GM04503 (cell line): Measurements from ENCODE around the gene NPTN.
"Not testable (repeated sequence)": the region's sequence is repeated elsewhere in the genome, so short reads cannot be mapped to it uniquely, and the experiment has no call there.

Source experiments
- DNase-seq: peaks from one replicate; pipeline ENCODE4 v3.0.0-alpha.2; 2012; ENCODE audit warnings: low read depth

NPTN gene

DNA sequence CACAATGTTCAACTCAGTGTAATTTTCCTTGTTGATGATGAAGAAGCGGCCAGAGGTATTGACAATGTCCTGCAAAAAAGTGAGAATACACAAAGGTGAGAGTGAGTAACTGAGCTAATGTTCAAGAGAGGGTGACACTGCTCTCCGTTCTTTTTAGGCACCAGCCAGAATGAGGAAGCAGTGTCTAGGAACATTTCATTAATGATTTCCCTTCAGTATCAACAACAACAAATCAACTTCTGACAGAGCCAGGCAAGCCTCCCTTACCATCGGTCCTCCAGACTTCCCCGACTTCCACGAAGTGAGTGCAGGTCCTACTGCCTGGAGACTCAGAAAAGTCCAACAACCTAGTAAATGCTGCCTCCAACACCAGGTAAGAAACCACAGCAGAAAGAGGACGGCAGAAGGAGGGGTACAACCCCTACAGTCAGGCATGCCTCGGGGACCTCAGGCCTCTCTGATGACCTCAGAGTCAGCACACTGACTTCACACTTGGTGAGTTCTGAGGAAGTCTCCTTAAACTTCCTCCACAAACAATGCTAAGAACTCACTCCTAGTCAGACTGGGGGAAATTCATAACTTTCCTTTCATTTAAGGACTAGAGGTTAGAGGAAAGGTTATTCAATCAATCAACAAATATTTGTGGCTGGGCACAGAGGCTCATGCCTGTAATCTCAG lies 62.7 kb downstream of the NPTN start:
- DNase-seq = no peak

DNA sequence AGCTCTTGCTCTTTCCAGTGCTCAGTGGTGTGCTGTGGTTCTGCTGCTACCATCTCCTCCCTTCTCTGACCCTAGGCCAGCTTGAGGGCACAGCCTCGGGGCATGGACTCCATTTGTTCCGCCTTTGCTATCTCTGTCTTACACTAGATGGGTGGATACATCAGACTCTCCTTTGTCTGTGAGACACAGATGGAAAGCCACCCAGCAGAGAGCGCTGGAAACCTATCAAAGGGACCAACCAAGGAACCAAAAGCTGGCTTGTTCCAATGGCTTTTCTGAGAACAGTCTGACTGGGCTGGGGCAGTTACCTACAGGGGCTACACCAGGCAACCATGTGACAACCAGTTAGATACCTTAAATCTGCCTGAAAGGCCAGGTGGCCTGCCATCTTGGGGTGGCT lies 63.8 kb downstream of the NPTN start:
- DNase-seq = no peak

DNA sequence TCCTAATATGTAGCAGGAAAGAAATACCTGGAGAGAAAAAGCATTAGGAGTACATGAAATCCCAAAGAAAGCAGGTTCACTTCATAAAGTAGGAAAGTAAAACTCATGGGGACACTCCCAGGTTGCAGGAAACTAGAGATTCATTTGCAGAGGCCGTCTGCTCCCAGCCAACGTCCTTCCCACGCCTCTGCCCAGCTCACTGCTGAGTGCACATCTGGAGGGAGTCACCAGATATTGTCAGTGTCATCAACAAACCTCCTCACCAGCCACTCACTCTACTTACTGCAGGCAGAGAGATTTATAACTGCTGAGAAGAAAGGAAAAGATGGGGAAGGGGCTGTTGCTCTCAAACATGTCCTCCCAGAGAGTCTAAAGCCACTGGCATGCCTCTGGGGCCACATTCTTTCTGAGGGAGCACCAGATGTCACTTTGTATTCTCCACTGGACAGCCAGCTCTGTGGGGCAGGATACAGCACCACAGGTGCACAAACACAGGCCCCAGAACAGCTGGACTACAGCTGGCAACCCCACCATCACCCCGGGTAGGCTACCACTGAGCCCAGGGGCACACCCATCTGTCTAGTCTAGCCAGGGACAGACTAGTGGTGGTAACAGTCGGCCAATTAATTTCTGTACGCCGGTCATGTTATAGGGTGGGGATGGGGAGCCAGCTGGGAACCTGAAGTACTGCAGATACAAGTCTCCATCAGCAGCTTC lies 64.5 kb downstream of the NPTN start:
- DNase-seq = no peak

DNA sequence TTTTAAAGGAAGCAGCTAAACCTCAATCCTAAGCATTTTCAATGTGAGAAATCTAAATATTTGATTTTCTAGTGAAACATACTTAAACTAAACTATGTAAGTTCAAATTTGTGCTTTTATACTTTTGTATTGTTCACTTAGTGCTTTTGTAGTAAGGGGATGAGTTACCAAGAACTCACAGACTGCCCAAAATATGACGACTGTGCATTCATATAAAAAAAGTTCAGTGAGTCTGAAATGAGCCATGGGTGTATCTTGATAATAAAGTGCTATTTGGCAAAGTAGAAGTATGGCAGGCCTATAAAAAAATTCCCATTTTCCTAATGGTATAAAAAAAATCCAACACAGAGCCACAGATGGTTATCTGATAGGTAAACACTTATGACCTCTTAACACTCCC lies 66.2 kb downstream of the NPTN start:
- DNase-seq = no peak

DNA sequence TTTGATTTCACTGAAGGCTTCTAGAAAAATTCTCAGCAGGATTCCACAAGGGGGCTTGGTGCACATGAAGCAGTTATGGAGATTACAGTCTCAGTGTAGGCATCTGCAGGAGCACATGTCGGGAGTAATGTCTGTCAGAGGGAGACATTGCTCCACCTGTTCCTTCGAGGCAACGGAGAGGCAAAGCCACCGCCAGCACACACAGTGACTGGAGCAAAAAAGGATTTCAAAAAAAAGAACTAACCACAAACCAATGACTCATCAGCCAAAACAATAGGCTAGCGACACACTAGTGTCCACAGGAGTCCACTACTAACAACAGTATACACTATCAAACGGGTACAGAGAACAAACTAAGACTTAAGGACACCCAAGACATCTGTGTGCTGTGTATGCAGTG lies 68.9 kb downstream of the NPTN start:
- peak; percentile 26 for DNase-seq

DNA sequence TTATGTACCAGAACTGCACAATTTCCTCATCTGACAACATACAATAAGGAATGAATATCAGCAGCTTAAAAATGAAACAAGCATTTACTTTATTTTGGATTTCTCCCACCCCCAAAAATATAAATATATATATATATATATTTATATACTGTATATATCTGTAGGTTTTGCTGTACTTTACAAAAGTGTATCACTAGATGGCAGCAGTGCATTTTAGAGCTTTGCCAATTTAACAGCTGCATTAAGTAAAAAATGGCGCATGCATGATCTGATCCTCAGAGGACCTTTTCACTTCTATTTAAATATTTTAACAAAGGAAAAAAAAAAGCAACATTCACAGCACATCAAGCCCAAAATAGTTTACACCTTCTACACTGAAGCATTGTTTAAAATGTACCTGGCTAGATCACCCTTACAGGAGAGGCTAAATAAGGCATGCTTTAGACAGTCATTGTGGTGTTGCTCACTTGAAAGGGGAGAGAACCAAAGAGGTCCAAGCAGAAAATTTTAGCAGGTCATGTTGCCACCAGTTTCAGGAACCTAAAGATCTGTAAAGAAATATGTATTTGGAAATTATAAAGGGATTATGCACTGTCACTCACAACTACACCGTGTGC lies 72.6 kb downstream of the NPTN start:
- DNase-seq = no peak

DNA sequence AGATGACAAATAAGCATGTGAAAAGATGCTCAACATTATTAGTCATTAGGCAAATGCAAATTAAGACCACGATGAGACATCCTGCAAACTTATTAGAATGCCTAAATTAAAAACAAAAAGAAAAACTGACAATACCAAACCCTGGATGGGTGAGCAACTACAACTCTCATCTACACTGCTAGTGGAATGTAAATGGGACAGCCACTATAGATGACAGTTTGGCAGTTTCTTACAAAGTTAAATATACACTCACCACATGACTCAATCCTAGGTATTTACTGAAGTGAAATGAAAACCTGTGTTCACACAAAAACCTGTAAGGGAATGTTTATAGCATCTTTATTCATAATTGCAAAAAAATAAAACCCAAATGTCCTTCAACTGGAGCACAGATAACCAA lies 74.7 kb downstream of the NPTN start:
- DNase-seq = no peak

DNA sequence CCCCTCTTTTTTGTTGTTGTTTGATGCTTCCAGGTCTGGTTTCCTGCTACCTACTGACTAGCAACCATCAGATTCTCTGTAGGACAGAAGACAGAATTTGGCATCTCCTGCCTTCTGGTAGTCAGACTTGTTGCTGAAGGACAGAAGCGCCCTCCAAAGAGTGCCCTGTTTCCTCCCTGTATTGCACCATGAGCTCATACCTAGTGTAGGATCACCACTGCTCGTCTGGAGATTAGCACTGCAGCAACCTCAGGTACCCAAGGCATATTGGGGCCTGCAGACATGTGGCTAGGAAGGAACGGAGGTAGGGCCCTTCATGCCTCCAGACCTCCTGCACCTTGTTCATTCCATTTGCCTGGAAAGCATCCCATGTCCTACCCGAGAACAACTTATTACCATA lies 78.1 kb downstream of the NPTN start:
- no peak for DNase-seq

DNA sequence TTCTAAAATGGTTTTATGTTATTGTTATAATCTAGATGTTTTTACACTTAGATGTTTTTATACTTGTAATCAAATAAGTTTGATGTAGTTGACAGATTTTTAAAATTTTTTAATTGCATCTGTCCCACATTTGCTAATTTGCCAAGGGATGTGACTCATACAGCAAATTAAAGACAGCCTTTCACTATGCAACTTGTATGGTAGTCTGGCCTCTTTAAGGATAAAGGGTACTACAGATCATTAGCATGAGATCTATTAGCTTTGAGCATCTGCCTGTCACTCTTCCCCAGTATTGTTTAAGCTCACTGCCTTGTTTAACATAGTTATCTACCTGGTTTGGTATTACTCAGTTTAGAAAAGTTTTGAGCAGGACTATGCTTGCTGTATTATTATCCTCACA lies 83.0 kb downstream of the NPTN start:
- no peak for DNase-seq

DNA sequence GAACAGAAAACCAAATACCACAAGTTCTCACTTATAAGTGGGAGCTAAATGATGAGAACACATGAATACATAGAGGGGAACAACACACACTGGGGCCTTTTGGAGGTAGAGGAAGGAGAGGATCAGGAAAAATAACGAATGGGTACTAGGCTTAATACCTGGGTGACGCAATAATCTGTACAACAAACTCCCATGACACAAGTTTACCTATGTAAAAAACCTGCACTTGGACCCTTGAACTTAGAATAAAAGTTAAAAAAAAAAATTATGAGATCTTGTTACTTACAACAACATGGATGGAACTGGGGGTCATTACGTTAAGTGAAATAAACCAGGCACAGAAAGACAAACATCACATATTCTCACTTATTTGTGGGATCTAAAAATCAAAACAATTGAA lies 84.3 kb downstream of the NPTN start:
- not testable (repeated sequence) for DNase-seq

DNA sequence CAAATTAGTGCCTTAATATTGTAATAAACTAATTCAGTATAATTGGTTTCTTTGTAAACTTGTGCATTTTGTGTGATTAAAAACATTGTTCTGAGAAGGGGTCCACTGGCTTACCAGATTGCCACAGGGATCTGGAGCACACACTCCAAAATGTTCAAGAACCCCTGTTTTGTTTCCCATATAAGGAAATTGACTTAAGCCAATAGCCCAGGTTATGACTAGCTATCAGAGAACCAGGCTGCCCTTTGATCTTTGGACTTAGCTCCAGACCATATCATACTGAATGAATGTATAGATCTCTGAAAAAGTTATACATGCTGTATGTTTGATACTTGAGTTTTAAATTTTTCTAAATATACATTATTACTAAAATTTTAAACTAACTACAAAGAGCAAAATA lies 91.7 kb downstream of the NPTN start:
- no peak for DNase-seq

DNA sequence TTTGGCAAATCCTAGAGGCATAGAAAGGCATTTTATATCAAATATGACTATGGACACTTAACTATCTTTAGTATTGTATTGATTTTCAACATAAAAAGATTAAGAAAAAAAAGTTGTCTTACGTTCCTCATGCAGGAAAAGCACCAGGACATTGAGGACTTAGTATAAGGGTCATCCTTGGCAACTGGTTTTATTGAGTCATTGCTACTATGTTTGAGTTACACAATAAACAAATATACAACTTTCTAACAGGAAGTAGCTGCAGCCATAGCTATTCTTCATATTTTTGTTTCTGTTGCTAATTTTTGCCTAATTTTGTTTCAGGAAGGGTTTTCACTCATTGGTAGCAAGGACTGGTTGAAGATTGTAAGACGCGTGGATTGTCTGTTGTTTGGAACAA lies 93.0 kb downstream of the NPTN start:
- DNase-seq = no peak

DNA sequence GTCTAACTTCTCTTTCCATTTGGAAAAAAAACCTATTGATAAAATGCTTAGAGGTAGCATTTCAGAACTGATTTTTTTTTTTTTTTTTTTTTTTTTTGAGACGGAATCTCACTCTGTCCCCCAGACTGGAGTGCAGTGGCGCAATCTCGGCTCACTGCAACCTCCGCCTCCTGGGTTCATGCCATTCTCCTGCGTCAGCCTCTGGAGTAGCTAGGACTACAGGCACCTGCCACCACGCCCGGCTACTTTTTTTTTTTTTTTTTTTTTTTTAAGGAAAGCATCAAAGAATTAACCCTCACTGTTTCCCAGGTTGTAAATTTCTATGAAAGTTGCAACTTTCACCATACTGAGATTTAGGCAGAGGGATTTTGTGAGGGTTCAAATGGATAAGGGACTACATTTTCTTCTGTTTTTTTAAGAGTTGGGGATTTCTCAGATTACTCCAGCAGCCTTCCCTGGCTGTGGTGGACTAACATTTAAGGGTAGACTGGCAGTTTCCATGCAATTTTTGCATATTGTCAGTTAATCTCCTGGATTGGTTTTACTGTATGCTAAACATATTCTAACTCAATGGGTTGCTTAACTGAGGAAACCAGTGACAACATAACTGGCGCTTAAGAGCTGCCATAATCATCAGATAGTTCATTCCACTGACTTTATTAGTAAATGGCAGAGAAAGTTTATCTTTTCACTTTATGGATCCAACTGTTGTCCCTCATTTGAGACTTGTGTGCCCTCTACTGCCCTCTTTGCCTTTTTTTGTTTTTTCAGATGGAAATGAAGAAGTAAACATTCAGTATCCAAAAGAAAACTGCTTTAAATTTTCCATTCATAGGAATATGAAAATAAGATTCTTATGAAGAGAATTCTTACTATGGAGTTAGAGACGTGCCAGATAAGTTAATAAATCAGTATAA lies 93.7 kb downstream of the NPTN start:
- DNase-seq = no peak

DNA sequence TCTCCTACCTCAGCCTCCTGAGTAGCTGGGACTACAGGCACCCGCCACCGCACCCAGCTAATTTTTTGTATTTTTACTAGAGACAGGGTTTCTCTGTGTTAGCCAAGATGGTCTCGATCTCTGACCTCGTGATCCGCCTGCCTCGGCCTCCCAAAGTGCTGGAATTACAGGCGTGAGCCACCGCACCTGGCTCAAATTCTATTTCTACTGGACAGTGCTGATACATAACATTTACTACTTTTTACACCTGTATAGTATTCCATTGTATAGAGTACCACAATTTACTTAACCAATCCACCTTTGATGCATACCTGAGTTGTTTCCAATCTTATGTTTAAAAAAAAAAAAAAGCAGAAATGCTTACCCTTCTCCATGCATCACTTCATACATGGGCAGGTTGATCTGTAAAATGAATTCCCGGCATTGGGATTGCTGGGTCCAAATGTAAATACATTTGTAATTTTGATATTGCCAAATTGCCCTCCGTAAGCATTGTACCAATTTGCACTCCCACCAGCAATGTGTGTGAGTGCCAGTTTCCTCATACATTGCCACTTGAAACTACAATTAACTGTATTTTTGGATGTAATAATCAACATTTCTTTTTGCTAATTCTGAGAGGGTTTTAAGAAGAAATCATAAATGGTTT lies 94.5 kb downstream of the NPTN start:
- no peak for DNase-seq

DNA sequence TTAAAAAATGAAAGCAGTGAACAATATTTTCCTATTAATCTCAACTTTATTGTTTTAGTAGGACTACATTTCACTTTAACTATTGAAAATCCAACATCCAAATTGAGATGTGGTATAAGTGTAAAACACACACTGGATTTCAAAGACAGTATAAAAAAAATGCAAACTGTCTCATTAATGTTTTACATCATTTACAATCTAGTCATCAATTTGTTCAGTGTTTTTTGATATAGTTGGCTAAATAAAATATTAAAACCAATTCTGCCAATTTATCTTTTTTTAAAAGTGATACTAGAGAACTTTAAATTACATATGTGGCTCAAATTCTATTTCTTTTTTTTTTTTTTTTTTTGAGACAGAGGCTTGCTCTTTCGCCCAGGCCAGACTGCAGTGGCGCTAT lies 95.1 kb downstream of the NPTN start:
- no peak for DNase-seq

DNA sequence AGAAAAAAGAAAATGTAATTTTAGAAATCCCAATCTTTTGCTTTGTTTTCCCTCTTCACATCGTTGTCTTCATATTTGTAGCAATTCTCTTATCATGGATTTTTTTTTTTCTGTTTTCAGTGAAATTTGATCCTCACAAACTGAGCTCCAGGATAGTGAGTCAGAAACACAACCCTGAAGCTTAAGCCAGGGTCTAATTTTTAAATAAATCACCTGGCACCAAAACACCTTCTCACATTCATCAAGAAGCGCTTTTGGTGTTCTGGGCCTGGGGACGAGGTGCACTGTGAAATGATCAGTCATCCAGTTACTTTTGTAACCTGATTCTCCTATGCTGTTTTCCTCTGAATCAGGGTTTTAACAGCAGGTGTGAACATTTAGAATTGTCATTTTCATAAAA lies 102.5 kb downstream of the NPTN start:
- no peak for DNase-seq

DNA sequence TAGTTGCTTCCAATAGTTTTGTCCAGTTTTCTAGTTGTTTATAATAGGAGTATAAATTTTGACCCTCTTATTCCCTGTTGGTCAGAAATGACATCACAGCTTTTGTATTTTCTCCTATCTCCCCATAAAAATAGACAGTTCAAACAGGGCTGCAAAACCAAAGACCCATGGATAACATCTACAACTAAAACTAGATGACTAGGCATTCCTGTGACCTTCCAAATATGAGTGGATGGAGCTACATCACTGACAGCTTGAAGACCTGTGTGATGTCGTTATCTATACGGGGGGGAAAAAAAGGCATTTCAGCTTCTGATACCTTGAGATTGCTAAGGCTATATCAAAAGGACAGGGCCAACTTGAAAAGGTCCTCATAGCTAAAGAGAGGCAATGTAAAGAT lies 105.6 kb downstream of the NPTN start:
- DNase-seq = no peak

DNA sequence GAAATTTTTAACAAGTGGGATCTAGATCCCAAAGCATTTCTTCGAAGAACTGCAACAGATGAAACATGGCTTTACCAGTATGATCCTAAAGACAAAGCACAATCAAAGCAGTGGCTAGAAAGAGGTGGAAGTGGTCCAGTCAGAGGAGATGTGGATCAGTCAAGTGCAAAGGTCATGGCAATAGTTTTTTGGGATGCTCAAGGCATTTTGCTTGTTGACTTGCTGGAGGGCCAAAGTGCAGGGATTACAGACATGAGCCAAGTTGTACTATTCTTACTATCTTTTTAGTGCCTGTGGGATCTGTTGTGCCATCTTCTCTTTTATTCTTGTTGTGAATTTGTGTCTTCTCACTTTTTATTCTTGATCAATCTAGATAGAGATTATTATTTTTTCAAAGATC lies 108.3 kb downstream of the NPTN start:
- no peak for DNase-seq

DNA sequence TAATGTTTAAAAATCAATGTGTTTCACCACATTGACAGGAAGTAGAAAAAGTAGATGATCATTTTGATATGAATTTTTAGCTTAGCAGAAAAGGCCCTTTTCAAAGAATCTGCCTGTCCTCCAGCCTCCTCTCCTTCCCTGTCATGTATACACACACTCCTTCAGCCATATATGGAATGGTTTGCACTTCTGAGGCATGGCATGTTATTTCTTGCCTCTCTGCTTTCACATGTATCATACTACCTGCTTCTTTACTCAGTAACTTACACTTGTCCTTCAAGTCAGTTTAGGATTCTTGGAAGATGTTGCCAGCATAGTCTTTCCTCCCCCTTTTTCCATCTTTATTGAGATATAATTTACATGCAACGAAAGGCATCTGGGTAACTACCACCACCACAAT lies 111.2 kb downstream of the NPTN start:
- no peak for DNase-seq

DNA sequence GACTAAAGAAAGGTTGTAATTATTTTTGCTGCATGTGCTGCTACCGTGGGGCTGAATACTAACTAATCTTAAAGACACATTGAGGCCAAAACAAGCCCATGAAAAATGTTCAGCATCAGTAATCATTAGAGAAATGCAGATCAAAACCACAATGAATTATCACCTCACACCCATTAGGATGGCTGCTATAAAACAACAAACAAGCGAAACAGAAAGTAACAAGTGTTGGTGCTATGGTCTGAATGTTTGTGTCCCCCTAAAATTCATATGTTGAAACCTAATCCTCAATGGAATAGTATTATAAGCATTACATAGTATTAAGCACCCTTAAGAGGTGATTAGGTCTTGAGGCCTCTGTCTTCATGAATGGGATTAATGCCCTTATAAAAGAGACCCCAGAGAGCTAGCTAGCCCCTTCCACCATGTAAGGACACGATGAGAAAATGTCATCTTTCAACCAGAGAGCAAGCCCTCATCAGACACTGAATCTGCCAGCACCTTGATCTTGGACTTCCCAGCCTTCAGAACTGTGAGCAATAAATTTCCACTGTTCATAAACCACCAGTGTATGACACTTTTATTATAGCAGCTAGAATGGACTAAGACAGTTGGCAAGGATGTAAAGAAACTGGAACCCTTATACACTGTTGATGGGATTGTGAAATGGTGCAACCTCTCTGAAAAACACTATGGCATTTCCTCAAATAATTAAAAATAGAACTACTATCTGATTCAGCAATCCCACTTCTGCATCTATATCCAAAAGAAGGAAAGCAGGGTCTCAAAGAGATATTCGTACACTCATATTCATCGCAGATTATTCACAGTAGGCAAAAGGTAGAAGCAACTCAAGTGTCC lies 114.1 kb downstream of the NPTN start:
- no peak for DNase-seq
